ENCODE data around the gene NHLH1.

NHLH1 gene

GRCh38 chr1:160366731-160367515 lies at the start of gene NHLH1:
NHLH1 (plus strand) TSS chr1:160367071; CDS start chr1:160370732, 3,661 bp downstream.
- no peak for DNase-seq

GRCh38 chr1:160322831-160323230 lies 44.0 kb upstream of the NHLH1 start:
- no peak for DNase-seq

- DNase-seq = no peak
Observed at GRCh38 chr1:160325252-160325651, 41.6 kb upstream of the NHLH1 start.

- no peak for DNase-seq
Observed at GRCh38 chr1:160326418-160326817, 40.5 kb upstream of the NHLH1 start.

- DNase-seq = no peak
Observed at GRCh38 chr1:160328184-160328583, 38.7 kb upstream of the NHLH1 start.

GRCh38 chr1:160330119-160330518 lies 36.8 kb upstream of the NHLH1 start:
- DNase-seq = no peak

GRCh38 chr1:160332516-160332915 lies 34.4 kb upstream of the NHLH1 start:
- no peak for DNase-seq

- no peak for DNase-seq
Observed at GRCh38 chr1:160338580-160338979, 28.3 kb upstream of the NHLH1 start.

DNA sequence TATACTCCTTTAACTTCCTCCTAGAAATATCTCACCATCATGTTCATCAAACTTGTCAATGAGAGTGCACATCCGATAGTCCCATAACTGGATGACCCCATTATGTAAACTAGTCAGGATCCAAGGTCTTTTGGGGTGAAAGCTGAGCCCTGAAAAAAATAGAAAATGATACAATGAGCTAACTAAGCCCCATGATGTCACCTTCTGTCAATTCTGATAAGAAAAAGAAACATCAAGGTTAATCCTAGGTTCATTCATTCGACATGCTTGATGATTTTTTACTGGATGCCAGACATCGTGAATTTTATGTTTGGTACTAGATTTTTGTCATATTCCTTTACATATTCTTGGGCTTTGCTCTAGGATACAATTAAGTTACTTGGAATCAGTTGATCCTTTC lies 26.7 kb upstream of the NHLH1 start:
- DNase-seq = no peak

- no peak for DNase-seq
Observed at GRCh38 chr1:160340866-160341265, 26.0 kb upstream of the NHLH1 start.

DNA sequence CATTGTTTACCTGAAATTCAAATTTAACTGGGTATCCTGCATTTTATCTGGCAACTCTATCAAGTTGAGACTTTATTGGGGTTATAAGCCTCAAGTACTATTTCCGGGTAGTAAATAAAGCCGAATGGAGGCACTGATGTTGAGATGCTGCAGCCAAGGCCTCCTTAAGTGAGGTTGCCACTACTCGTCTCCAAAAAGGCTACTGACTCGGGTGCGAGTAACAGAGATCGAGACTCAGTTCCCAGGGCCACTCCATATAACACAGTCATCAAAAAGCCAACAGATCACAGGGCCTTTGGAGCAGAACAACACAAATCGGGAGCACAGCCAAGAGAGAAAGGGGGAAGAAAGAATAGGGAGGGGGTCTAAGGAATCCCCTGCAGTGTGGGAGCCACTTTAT lies 24.3 kb upstream of the NHLH1 start:
- peak; percentile 4 for DNase-seq

DNA sequence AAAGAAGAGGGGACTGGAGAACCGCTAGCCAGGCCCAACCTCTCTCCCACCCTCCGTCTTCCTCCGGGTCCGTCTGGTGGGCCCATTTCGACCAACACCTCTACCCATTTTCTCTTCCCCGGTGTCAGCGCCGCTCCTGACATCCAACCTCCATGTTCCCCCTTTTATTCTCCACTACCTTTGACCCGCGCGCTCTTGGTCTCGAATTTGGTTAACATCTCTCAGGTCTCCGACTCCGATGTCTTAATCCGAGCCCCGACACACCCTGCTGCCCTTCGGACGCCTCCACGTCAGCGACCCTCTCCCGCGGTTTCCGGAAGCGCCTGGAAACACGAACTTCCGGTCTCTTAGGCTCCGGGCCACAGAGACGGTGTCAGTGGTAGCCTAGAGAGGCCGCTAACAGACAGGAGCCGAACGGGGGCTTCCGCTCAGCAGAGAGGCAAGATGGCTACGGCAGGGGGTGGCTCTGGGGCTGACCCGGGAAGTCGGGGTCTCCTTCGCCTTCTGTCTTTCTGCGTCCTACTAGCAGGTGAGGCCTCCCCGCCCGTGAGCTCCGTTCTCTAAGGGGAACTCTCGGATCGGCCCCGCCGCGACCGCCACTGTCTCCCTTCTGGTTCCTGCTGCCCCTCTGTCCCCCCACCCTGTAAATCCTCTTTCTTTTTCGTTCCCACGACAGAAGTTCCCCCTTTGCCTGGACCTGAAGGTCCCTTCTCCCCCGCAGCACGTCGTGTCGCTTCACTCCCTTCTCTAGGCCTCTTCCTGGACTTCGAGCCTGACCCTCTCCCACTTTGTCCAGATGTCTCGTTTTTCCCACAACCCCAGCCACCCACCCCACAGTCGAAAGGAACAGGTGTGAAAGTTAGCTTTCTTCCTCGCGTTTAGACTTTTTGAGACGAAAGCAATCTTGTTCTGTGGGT lies 23.7 kb upstream of the NHLH1 start, which contains the start of the genes COPA and NCSTN:
Gene COPA (minus strand): TSS at position 298 of the 917 bp plus-strand sequence. CDS start 80 bp downstream, at position 218.
Gene NCSTN (plus strand): TSS at position 431 of the 917 bp plus-strand sequence. CDS start 14 bp downstream, at position 445.
- peak; percentile 90 for DNase-seq

DNA sequence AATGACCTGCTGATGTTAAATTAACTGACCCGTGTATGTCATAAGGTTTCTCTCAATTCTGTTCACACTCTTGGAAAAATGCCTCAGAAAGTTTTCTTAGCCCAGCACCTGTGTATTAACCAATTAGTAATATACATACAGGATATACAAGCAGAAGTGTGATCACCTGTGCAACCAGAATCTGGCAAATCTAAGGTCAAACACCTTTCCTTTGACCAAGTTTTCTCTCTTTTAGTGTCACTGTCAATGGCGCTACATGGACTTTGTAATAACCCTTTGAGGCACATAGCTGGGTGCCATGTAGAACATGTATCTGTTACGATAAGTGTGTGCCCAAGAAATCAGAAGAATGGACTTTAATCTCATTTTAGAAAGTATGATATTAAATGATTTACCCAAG lies 22.6 kb upstream of the NHLH1 start:
- DNase-seq = no peak

- DNase-seq = no peak
Observed at GRCh38 chr1:160344936-160345335, 21.9 kb upstream of the NHLH1 start.

DNA sequence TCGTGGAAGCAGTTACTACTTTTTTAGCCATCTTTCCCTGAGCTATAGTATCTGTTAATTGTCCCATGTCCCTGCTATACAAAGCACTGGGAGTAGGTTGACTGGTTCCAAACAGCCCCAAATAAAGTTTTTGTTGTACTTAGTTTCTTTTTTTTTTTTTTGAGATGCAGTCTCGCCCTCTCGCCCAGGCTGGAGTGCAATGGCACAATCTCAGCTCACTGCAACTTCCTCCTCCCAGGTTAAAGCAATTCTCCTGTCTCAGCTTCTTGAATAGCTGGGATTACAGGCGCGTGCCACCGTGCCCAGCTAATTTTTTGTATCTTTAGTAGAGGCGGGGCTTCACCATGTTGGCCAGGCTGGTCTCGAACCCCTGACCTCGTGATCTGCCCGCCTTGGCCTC lies 20.4 kb upstream of the NHLH1 start:
- no peak for DNase-seq

DNA sequence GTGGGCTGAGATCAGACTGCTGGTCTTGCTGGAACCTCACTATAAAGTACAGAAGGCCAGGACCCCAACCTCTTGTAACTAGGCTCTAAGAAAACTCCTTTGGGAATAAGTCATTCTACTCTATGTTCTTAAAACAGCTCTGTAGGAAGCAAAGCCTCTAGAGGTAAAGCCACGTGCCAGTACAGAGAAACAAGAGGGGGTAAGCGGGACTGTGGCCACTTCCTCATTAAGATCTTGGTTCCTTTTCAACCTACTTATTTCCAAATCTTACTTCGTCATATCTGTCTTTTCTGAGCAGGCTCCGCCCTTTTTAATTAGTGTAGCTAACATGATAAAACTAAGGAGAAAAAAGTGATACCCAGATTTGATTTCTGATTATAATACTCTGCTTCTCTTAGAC lies 19.9 kb upstream of the NHLH1 start:
- no peak for DNase-seq

GRCh38 chr1:160351629-160352028 lies 15.2 kb upstream of the NHLH1 start:
- no peak for DNase-seq

DNA sequence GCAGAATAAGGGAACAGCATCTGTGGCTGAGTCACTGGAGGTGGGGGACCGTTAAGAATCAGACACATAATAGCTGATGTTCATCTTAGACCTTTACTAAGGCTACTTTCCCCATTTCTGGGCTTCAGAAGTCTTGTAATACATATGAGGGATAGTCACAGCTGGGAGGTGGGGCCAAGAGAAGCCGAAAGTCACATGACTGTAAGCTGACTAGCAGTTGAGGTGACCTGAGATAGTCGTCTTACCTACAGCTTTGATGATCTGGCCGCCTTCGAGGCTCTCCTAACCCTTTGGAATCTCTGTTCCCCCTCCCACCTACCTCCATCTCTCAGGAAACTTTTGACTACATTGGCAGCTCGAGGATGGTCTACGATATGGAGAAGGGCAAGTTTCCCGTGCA lies 14.3 kb upstream of the NHLH1 start:
- DNase-seq = no peak

- DNase-seq = no peak
Observed at GRCh38 chr1:160353223-160353622, 13.6 kb upstream of the NHLH1 start.

- DNase-seq = peak; percentile 16
Observed at GRCh38 chr1:160354388-160354985, 12.4 kb upstream of the NHLH1 start.

DNA sequence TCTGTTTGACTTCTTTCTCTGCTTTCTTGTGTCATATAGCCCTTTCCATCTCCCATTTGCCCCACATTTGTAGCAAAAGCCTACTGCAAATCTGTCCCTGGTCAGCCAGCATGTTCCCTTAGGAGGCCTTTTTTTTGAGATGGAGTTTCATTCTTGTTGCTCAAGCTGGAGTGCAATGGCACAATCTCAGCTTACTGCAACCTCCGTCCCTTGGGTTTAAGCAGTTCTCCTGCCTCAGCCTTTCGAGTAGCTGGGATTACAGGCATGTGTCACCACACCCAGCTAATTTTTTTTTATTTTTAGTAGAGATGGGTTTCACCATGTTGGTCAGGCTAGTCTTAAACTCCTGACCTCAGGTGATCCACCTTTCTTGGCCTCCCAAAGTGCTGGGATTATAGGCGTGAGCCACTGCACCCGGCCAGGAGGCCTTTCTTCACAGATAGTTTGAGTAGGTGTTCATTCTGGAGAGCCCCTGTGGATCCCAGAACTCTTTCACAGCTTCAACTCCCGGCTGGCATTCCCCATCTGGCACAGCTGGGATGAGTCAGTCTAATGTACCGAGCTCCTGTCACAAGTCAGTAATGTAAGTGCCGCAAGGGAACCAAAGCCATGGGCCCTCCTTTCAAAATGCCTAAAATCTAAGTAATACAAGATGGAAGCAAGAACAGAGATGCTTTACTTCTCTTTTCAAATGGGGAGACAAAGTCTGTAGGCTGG lies 9.4 kb upstream of the NHLH1 start:
- no peak for DNase-seq

DNA sequence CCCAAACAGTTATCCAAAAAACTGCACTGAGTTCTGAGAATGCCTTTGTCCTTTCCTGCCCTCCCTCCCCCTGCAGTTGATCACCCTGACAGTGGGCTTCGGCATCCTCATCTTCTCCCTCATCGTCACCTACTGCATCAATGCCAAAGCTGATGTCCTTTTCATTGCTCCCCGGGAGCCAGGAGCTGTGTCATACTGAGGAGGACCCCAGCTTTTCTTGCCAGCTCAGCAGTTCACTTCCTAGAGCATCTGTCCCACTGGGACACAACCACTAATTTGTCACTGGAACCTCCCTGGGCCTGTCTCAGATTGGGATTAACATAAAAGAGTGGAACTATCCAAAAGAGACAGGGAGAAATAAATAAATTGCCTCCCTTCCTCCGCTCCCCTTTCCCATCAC lies 8.8 kb upstream of the NHLH1 start:
- no peak for DNase-seq
